Lower lobe of right lung (tissue), 2 donors: ENCODE measurements around the gene TENT4A. TPM values are rescaled to one million over a fixed set of nuclear protein-coding genes. Genes with fewer than 3 reads are reported as not detected.

Experiments
- ATAC-seq, 2 donors: fragments of 200-7000 bp; cut with Tn5 transposase; one replicate each; pipeline ENCODE4 v1.9.1; 2020 to 2022; ENCODE audit warnings: mild to moderate bottlenecking in 2 of 2, moderate library complexity in 2 of 2
- DNase-seq: peaks from one replicate; pipeline ENCODE4 v3.0.0-alpha.2; 2020
- H3K27ac ChIP-seq: fragments of 200-600 bp; one replicate; pipeline ENCODE4 v1.8.0; 2022
- H3K27me3 ChIP-seq: fragments of 200-600 bp; one replicate; pipeline ENCODE4 v1.8.0; 2022; ENCODE audit warnings: low read depth
- H3K36me3 ChIP-seq: fragments of 200-600 bp; one replicate; pipeline ENCODE4 v1.8.0; 2022; ENCODE audit warnings: mild to moderate bottlenecking
- H3K4me1 ChIP-seq: fragments of 200-600 bp; one replicate; pipeline ENCODE4 v1.8.0; 2022
- H3K4me3 ChIP-seq: fragments of 200-600 bp; one replicate; pipeline ENCODE4 v1.8.0; 2022; ENCODE audit warnings: mild to moderate bottlenecking
- H3K9me3 ChIP-seq: fragments of 200-600 bp; one replicate; pipeline ENCODE4 v1.8.0; 2022
- intact Hi-C: fragments of 100-400 bp; cut with DNase I; formaldehyde crosslinking; loops from one replicate; pipeline ENCODE4 v1.11.0; 2022
- total RNA-seq: library from RNA; stranded (reverse); fragmentation: NEBNext Ultra II Directional; extraction: Animal tissue kit (Norgen Biotek cat#: 25700); gene quantifications from one replicate; pipeline ENCODE4 v1.2.1, GENCODE V29; 2021
- TF ChIP-seq, protein P1 (sequence below): fragments of 200-600 bp; IDR thresholded peaks from one replicate; pipeline ENCODE4 v1.8.0; 2022; ENCODE audit warnings: antibody characterized with exemption, mild to moderate bottlenecking
- donor health status: DM: no; HTN: yes; CAD: no; lungs with severe emphysema.

TENT4A gene
- total RNA-seq, 1 donor from 2014 or later: 24.1 TPM

GRCh38 chr5:6781716-6782115 lies 68.5 kb downstream of the TENT4A start:
- Histone ChIP-seq H3K9me3 (no peaks in the 10 kb centered on the region), H3K27me3 (no peaks in the 10 kb centered on the region), H3K4me1 (no peaks in the 10 kb centered on the region), H3K27ac (no peak overlapping the region), H3K36me3 (no peaks in the 10 kb centered on the region), H3K4me3 (no peak overlapping the region)
- TF ChIP-seq, protein P1, sequence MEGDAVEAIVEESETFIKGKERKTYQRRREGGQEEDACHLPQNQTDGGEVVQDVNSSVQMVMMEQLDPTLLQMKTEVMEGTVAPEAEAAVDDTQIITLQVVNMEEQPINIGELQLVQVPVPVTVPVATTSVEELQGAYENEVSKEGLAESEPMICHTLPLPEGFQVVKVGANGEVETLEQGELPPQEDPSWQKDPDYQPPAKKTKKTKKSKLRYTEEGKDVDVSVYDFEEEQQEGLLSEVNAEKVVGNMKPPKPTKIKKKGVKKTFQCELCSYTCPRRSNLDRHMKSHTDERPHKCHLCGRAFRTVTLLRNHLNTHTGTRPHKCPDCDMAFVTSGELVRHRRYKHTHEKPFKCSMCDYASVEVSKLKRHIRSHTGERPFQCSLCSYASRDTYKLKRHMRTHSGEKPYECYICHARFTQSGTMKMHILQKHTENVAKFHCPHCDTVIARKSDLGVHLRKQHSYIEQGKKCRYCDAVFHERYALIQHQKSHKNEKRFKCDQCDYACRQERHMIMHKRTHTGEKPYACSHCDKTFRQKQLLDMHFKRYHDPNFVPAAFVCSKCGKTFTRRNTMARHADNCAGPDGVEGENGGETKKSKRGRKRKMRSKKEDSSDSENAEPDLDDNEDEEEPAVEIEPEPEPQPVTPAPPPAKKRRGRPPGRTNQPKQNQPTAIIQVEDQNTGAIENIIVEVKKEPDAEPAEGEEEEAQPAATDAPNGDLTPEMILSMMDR: no peak
- intact Hi-C loops: no loop called here
- ATAC-seq (no peak), DNase-seq (no peak)

- no peak for DNase-seq
- no peak for ATAC-seq
- intact Hi-C loops: no loop called here
- Histone ChIP-seq H3K27ac (no peak overlapping the region), H3K9me3 (no peaks in the 10 kb centered on the region), H3K36me3 (no peaks in the 10 kb centered on the region), H3K4me3 (no peak overlapping the region), H3K4me1 (no peaks in the 10 kb centered on the region), H3K27me3 (no peaks in the 10 kb centered on the region)
- TF ChIP-seq, protein P1: no peak
Observed at GRCh38 chr5:6783787-6784186, 70.6 kb downstream of the TENT4A start.

DNA sequence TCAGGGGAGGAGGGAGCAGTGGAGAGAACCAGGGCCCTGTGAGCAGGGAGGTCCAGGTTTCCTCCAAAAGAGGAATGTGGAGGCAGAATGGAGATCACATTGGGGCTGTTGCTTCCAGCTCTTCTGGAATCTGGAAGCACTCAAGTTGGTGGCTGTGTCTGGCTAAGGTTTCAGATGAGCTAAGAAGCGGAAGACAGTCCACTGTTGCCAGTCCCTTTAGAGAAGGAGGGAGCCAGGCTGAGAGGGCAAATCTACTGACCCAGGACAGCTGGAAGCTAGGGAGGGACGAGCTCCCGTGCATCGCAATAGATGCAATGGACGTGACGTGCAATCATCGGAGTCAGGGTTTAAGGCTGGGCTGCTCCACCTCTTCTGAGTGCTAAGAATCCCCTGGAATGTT lies 71.2 kb downstream of the TENT4A start:
- Histone ChIP-seq H3K27ac (no peak overlapping the region), H3K4me3 (no peak overlapping the region), H3K27me3 (no peaks in the 10 kb centered on the region), H3K36me3 (no peaks in the 10 kb centered on the region), H3K4me1 (no peaks in the 10 kb centered on the region), H3K9me3 (no peaks in the 10 kb centered on the region)
- TF ChIP-seq, protein P1: no peak
- intact Hi-C loops: no loop called here
- no peak for DNase-seq
- no peak for ATAC-seq

- no peak for DNase-seq
- ATAC-seq: no peak
- Histone ChIP-seq H3K4me1 (no peaks in the 10 kb centered on the region), H3K27me3 (no peaks in the 10 kb centered on the region), H3K36me3 (no peaks in the 10 kb centered on the region), H3K9me3 (no peaks in the 10 kb centered on the region), H3K4me3 (no peak overlapping the region), H3K27ac (no peak overlapping the region)
- TF ChIP-seq, protein P1: no peak
- intact Hi-C loops: no loop called here
Observed at GRCh38 chr5:6785161-6785860, 72.1 kb downstream of the TENT4A start.

GRCh38 chr5:6785861-6786180 lies 72.6 kb downstream of the TENT4A start:
- intact Hi-C loops: no loop called here
- H3K36me3 ChIP-seq: no peaks in the 10 kb centered on the region
- H3K27me3 ChIP-seq: no peaks in the 10 kb centered on the region
- ATAC-seq (no peak), DNase-seq (no peak)
- H3K9me3 ChIP-seq: no peaks in the 10 kb centered on the region
- no peaks in the 10 kb centered on the region for H3K4me1 ChIP-seq
- H3K4me3 ChIP-seq: no peak overlapping the region
- TF ChIP-seq, protein P1: no peak
- H3K27ac ChIP-seq: no peak overlapping the region
